Activated T-helper 2 cell treated with anti-CD3 and anti-CD28 coated beads, Interferon-gamma antibody, Interleukin-2, Interleukin-4, amounts not matched to agents 10 μg/mL and 5 μg/mL and 100 μg/mL, durations not matched to agents 14 hours and 24 hours and 36 hours (primary cell): ENCODE data around the gene KRTAP19-6. TPM values are rescaled to one million over a fixed set of nuclear protein-coding genes. Genes with fewer than 3 reads are reported as not detected.
"Not testable (repeated sequence)": the region's sequence is repeated elsewhere in the genome, so short reads cannot be mapped to it uniquely, and the experiment has no call there.

Experiments used
- DNase-seq: peaks from one replicate; pipeline ENCODE4 v3.0.0; 2021; ENCODE audit warnings: low spot score
- H3K27ac Mint-ChIP-seq: one replicate; pipeline ENCODE4 v1.8.0; 2021; ENCODE audit warnings: mixed read lengths
- H3K27me3 Mint-ChIP-seq: one replicate; pipeline ENCODE4 v1.8.0; 2021; ENCODE audit warnings: low read depth, mixed read lengths
- H3K36me3 Mint-ChIP-seq: one replicate; pipeline ENCODE4 v1.8.0; 2021; ENCODE audit warnings: low read depth, mixed read lengths
- H3K4me1 Mint-ChIP-seq: one replicate; pipeline ENCODE4 v1.8.0; 2021; ENCODE audit warnings: low read depth, mixed read lengths
- H3K4me3 Mint-ChIP-seq: one replicate; pipeline ENCODE4 v1.8.0; 2021; ENCODE audit warnings: low read depth, mild to moderate bottlenecking, moderate library complexity, mixed read lengths
- H3K9me3 Mint-ChIP-seq: one replicate; pipeline ENCODE4 v1.8.0; 2021; ENCODE audit warnings: mixed read lengths
- intact Hi-C: fragments of 100-400 bp; cut with micrococcal nuclease; formaldehyde crosslinking; loops from one replicate; pipeline ENCODE4 v1.15.1; 2023
- total RNA-seq: library from RNA; stranded (reverse); gene quantifications from 2 replicates; pipeline ENCODE4 v1.2.3, GENCODE V29; 2022

KRTAP19-6 gene
- total RNA-seq, 1 donor from 2014 or later = not detected

- Mint-ChIP-seq H3K27ac (no peak overlapping the region), H3K4me1 (no peaks in the 10 kb centered on the region)
- intact Hi-C loops = no loop called here
Observed at GRCh38 chr21:30518876-30519275, 22.8 kb downstream of the KRTAP19-6 start.

GRCh38 chr21:30515681-30516080 lies 26.0 kb downstream of the KRTAP19-6 start:
- peaks cover 1% of the 10 kb centered on the region for H3K27me3 Mint-ChIP-seq
- no peaks in the 10 kb centered on the region for H3K4me1 Mint-ChIP-seq
- peaks cover 3% of the 10 kb centered on the region for H3K9me3 Mint-ChIP-seq
- intact Hi-C loops = no loop called here
- no peak overlapping the region for H3K27ac Mint-ChIP-seq
- no peaks in the 10 kb centered on the region for H3K36me3 Mint-ChIP-seq
- H3K4me3 Mint-ChIP-seq = no peak overlapping the region
- DNase-seq = no peak

More at GRCh38 chr21:30518876-30519275, 22.8 kb downstream of the KRTAP19-6 start:
- Mint-ChIP-seq H3K9me3 (peaks cover 3% of the 10 kb centered on the region), H3K27me3 (peaks cover 1% of the 10 kb centered on the region), H3K4me3 (no peak overlapping the region), H3K36me3 (no peaks in the 10 kb centered on the region)
- DNase-seq = no peak

- not testable (repeated sequence) for H3K9me3 Mint-ChIP-seq, H3K27me3 Mint-ChIP-seq, DNase-seq, H3K36me3 Mint-ChIP-seq, H3K27ac Mint-ChIP-seq, H3K4me3 Mint-ChIP-seq, H3K4me1 Mint-ChIP-seq
- intact Hi-C loops = loop anchor here (1.0 to 10.0 kb wide), 2 partner anchors 229 to 581 kb away; no protein-coding TSS in a partner anchor
Observed at GRCh38 chr21:30505621-30506205, 36.0 kb downstream of the KRTAP19-6 start.

GRCh38 chr21:30502041-30502440 lies 39.6 kb downstream of the KRTAP19-6 start, which contains the start of gene KRTAP19-5:
Gene KRTAP19-5 (minus strand): TSS chr21:30502141. CDS start chr21:30502090, 51 bp downstream.
- no peak within 1 kb of the TSS for H3K4me3 Mint-ChIP-seq
- no peak within 1 kb of the TSS for H3K27ac Mint-ChIP-seq
- H3K4me1 Mint-ChIP-seq = no peaks in the 10 kb centered on the region
- DNase-seq = no peak
- H3K9me3 Mint-ChIP-seq = no peaks in the 10 kb centered on the region
- intact Hi-C loops = loop anchor here (10.0 kb wide), 1 partner anchor 233 kb away; no protein-coding TSS in a partner anchor
- H3K36me3 Mint-ChIP-seq = no peaks in the 10 kb centered on the region
- H3K27me3 Mint-ChIP-seq = no peaks in the 10 kb centered on the region

GRCh38 chr21:30497065-30497464 lies 44.6 kb downstream of the KRTAP19-6 start, which contains the start of gene KRTAP19-4:
Gene KRTAP19-4 (minus strand): TSS chr21:30497165. CDS start chr21:30497110, 55 bp downstream.
- intact Hi-C loops = no loop called here
- no peaks in the 10 kb centered on the region for H3K4me1 Mint-ChIP-seq
- H3K27me3 Mint-ChIP-seq = no peaks in the 10 kb centered on the region
- no peaks in the 10 kb centered on the region for H3K36me3 Mint-ChIP-seq
- no peaks in the 10 kb centered on the region for H3K9me3 Mint-ChIP-seq
- no peak for DNase-seq
- no peak within 1 kb of the TSS for H3K4me3 Mint-ChIP-seq
- no peak within 1 kb of the TSS for H3K27ac Mint-ChIP-seq

- no peak within 1 kb of the TSS for H3K27ac Mint-ChIP-seq
- no peak for DNase-seq
- no peaks in the 10 kb centered on the region for H3K36me3 Mint-ChIP-seq
- H3K4me3 Mint-ChIP-seq = no peak within 1 kb of the TSS
- no peaks in the 10 kb centered on the region for H3K27me3 Mint-ChIP-seq
- peaks cover 2% of the 10 kb centered on the region for H3K9me3 Mint-ChIP-seq
- intact Hi-C loops = no loop called here
- no peaks in the 10 kb centered on the region for H3K4me1 Mint-ChIP-seq
Observed at GRCh38 chr21:30491963-30492428, 49.7 kb downstream of the KRTAP19-6 start, which contains the start of gene KRTAP19-3. Gene KRTAP19-3 (minus strand): TSS chr21:30492013. CDS start chr21:30491957, 56 bp downstream.

Other genes starting within 250 kb of the KRTAP19-6 start
- not detected in 2 replicates for gene KRTAP26-1, start 221.5 kb downstream of the KRTAP19-6 start, total RNA-seq
- gene KRTAP27-1, start 204.2 kb downstream of the KRTAP19-6 start, total RNA-seq = not detected in 2 replicates
- not detected in 2 replicates for gene KRTAP23-1, start 193.3 kb downstream of the KRTAP19-6 start, total RNA-seq
- not detected in 2 replicates for gene KRTAP13-2, start 169.6 kb downstream of the KRTAP19-6 start, total RNA-seq
- not detected in 2 replicates for gene KRTAP13-1, start 145.8 kb downstream of the KRTAP19-6 start, total RNA-seq
- gene KRTAP13-3, start 115.9 kb downstream of the KRTAP19-6 start, total RNA-seq = not detected in 2 replicates
- not detected in 2 replicates for gene KRTAP13-4, start 111.6 kb downstream of the KRTAP19-6 start, total RNA-seq
- not detected in 2 replicates for gene KRTAP15-1, start 101.6 kb downstream of the KRTAP19-6 start, total RNA-seq
- not detected in 2 replicates for gene KRTAP19-1, start 61.5 kb downstream of the KRTAP19-6 start, total RNA-seq
- gene KRTAP19-2, start 54.4 kb downstream of the KRTAP19-6 start, total RNA-seq = not detected in 2 replicates
- gene KRTAP19-3, start 49.9 kb downstream of the KRTAP19-6 start, total RNA-seq = not detected in 2 replicates
- gene KRTAP19-4, start 44.7 kb downstream of the KRTAP19-6 start, total RNA-seq = not detected in 2 replicates
- not detected in 2 replicates for gene KRTAP19-5, start 39.7 kb downstream of the KRTAP19-6 start, total RNA-seq
- not detected in 2 replicates for gene KRTAP19-7, start 19.4 kb upstream of the KRTAP19-6 start, total RNA-seq
- gene KRTAP22-2, start 48.5 kb upstream of the KRTAP19-6 start, total RNA-seq = not detected in 2 replicates
- not detected in 2 replicates for gene KRTAP6-3, start 50.6 kb upstream of the KRTAP19-6 start, total RNA-seq
- not detected in 2 replicates for gene KRTAP6-2, start 57.0 kb upstream of the KRTAP19-6 start, total RNA-seq
- gene KRTAP22-1, start 59.2 kb upstream of the KRTAP19-6 start, total RNA-seq = not detected in 2 replicates
- not detected in 2 replicates for gene KRTAP6-1, start 72.1 kb upstream of the KRTAP19-6 start, total RNA-seq
- gene KRTAP20-1, start 74.6 kb upstream of the KRTAP19-6 start, total RNA-seq = not detected in 2 replicates
- not detected in 2 replicates for gene KRTAP20-4, start 78.8 kb upstream of the KRTAP19-6 start, total RNA-seq
- not detected in 2 replicates for gene KRTAP20-2, start 93.3 kb upstream of the KRTAP19-6 start, total RNA-seq
- gene KRTAP20-3, start 101.0 kb upstream of the KRTAP19-6 start, total RNA-seq = not detected in 2 replicates
- not detected in 2 replicates for gene KRTAP21-3, start 176.9 kb upstream of the KRTAP19-6 start, total RNA-seq
- gene KRTAP21-2, start 205.4 kb upstream of the KRTAP19-6 start, total RNA-seq = not detected in 2 replicates
- not detected in 2 replicates for gene KRTAP21-1, start 213.6 kb upstream of the KRTAP19-6 start, total RNA-seq